ENCODE results near the gene MIER2.
A peak's percentile ranks its signal among the peaks of the same experiment; 100 is the strongest.

The MIER2 gene

DNA sequence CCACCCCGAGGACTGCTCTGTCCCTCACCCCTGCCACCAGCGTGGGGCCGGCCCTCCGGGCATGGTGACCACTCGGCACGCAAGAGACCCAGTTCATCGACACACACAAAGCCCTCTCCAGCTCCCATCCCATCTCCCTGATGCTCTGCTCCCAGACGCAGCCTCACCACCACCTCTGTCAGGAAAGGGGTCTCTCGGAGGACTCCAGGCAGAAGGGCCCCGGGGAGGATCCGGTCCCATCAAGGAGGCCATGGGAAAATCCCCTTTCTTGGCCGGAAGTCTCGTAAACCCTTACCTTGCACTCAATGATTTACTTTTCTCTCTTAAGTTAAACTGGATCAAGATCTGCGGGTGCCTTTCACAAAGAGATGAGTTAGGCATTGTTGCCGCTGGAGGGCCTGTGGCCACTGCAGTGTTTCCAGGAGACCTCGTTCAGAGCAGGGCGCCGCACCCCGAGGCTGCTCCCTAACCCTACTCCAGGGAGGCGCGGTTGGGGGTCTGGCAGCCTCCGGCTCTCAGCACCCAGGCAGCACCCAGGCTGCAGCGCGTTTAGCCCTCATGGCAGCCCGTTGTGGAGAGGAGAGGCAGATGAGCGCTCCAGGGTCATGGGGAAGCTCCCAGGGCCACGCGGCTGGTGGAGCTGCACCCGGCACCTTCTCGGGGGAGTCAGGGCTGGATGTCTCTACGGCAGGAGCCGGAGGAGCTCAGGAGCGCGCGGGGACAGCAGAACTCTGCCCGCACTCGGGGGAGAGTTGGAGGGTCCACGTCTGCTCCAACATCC lies 33.4 kb upstream of the MIER2 start:
- Histone ChIP-seq H3K36me3 (ENCODE audit: control insufficient read depth in 2 of 2, insufficient read depth in 1 of 2, low read length in 2 of 2) (no peaks in the 10 kb centered on the region), H3K4me3 (ENCODE audit: low read depth, low read length) (no peak overlapping the region), H3K4me1 (ENCODE audit: control insufficient read depth, insufficient read depth, low read length) (no peaks in the 10 kb centered on the region), H3K27ac (ENCODE audit: extremely low read depth, low read depth, low read length) (no peak overlapping the region), H3K9me3 (ENCODE audit: control insufficient read depth, insufficient read depth, low read depth, low read length) (no peaks in the 10 kb centered on the region)
- TF ChIP-seq ZNF654 (tag by site-specific recombination; IDR thresholded peaks at IDR 0.05; ENCODE audit: low read depth) (no peak), ZNF837 (tag by site-specific recombination; IDR thresholded peaks at IDR 0.05) (no peak), GLIS1 (tag by site-specific recombination; IDR thresholded peaks at IDR 0.05) (0 out of 2 replicates have a peak, but pooled peaks have one; percentile 21), YY1 (tag by site-specific recombination; IDR thresholded peaks at IDR 0.05) (no peak), ZNF292 (tag by site-specific recombination; IDR thresholded peaks at IDR 0.05; ENCODE audit: borderline replicate concordance, low read depth) (no peak), ZNF510 (tag by site-specific recombination; IDR thresholded peaks at IDR 0.05; ENCODE audit: insufficient replicate concordance) (no peak)
- TF ChIP-seq, protein P1, sequence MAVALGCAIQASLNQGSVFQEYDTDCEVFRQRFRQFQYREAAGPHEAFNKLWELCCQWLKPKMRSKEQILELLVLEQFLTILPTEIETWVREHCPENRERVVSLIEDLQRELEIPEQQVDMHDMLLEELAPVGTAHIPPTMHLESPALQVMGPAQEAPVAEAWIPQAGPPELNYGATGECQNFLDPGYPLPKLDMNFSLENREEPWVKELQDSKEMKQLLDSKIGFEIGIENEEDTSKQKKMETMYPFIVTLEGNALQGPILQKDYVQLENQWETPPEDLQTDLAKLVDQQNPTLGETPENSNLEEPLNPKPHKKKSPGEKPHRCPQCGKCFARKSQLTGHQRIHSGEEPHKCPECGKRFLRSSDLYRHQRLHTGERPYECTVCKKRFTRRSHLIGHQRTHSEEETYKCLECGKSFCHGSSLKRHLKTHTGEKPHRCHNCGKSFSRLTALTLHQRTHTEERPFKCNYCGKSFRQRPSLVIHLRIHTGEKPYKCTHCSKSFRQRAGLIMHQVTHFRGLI (tag by site-specific recombination; IDR thresholded peaks at IDR 0.05), result no peak
- ChIA-PET POLR2A (no interaction called here), CTCF (no interaction called here)

DNA sequence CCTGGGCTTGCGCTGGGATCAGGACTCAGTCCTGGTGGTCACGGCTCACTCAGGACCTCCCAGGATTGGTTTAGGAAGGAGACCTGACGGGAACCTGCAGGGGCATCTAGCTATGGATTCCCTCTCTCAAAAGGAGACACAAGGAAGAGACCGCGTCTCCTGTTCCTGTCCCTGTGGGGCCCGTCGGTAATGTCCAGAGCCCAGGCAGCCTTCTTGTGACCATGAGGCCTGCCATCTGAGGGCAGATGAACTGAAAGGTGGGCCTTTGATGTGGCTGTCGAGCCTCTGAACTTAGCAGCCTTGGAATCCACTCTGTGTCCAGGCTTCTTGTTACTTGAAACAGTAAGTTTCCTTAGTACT lies 31.5 kb upstream of the MIER2 start:
- Histone ChIP-seq H3K9me3 (ENCODE audit: control insufficient read depth, insufficient read depth, low read depth, low read length) (no peaks in the 10 kb centered on the region), H3K36me3 (ENCODE audit: control insufficient read depth in 2 of 2, insufficient read depth in 1 of 2, low read length in 2 of 2) (no peaks in the 10 kb centered on the region), H3K4me1 (ENCODE audit: control insufficient read depth, insufficient read depth, low read length) (no peaks in the 10 kb centered on the region), H3K27ac (ENCODE audit: extremely low read depth, low read depth, low read length) (no peak overlapping the region), H3K4me3 (ENCODE audit: low read depth, low read length) (no peak overlapping the region)
- ChIA-PET POLR2A (no interaction called here), CTCF (no interaction called here)
- TF ChIP-seq ZNF585B (tag by site-specific recombination; IDR thresholded peaks at IDR 0.05) (no peak), YY2 (tag by site-specific recombination; IDR thresholded peaks at IDR 0.05) (no peak), ZSCAN30 (tag by site-specific recombination; IDR thresholded peaks at IDR 0.05) (no peak), ZBTB21 (tag by site-specific recombination; IDR thresholded peaks at IDR 0.05) (no peak), SP7 (tag by site-specific recombination; IDR thresholded peaks at IDR 0.05) (no peak), ZNF391 (tag by site-specific recombination; IDR thresholded peaks at IDR 0.05; ENCODE audit: borderline replicate concordance, low read depth) (no peak), ZNF133 (tag by site-specific recombination; IDR thresholded peaks at IDR 0.05) (no peak), KLF1 (tag by site-specific recombination; IDR thresholded peaks at IDR 0.05) (no peak), ZNF24 (tag by site-specific recombination; IDR thresholded peaks at IDR 0.05) (no peak)
- TF ChIP-seq, protein P2, sequence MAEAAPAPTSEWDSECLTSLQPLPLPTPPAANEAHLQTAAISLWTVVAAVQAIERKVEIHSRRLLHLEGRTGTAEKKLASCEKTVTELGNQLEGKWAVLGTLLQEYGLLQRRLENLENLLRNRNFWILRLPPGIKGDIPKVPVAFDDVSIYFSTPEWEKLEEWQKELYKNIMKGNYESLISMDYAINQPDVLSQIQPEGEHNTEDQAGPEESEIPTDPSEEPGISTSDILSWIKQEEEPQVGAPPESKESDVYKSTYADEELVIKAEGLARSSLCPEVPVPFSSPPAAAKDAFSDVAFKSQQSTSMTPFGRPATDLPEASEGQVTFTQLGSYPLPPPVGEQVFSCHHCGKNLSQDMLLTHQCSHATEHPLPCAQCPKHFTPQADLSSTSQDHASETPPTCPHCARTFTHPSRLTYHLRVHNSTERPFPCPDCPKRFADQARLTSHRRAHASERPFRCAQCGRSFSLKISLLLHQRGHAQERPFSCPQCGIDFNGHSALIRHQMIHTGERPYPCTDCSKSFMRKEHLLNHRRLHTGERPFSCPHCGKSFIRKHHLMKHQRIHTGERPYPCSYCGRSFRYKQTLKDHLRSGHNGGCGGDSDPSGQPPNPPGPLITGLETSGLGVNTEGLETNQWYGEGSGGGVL (tag by site-specific recombination; IDR thresholded peaks at IDR 0.05), result no peak
- TF ChIP-seq, protein P3, sequence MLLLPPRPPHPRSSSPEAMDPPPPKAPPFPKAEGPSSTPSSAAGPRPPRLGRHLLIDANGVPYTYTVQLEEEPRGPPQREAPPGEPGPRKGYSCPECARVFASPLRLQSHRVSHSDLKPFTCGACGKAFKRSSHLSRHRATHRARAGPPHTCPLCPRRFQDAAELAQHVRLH (tag by site-specific recombination; IDR thresholded peaks at IDR 0.05), result no peak
- TF ChIP-seq, protein P4, sequence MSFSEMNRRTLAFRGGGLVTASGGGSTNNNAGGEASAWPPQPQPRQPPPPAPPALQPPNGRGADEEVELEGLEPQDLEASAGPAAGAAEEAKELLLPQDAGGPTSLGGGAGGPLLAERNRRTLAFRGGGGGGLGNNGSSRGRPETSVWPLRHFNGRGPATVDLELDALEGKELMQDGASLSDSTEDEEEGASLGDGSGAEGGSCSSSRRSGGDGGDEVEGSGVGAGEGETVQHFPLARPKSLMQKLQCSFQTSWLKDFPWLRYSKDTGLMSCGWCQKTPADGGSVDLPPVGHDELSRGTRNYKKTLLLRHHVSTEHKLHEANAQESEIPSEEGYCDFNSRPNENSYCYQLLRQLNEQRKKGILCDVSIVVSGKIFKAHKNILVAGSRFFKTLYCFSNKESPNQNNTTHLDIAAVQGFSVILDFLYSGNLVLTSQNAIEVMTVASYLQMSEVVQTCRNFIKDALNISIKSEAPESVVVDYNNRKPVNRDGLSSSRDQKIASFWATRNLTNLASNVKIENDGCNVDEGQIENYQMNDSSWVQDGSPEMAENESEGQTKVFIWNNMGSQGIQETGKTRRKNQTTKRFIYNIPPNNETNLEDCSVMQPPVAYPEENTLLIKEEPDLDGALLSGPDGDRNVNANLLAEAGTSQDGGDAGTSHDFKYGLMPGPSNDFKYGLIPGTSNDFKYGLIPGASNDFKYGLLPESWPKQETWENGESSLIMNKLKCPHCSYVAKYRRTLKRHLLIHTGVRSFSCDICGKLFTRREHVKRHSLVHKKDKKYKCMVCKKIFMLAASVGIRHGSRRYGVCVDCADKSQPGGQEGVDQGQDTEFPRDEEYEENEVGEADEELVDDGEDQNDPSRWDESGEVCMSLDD (tag by site-specific recombination; IDR thresholded peaks at IDR 0.05), result no peak
- TF ChIP-seq, protein P5, sequence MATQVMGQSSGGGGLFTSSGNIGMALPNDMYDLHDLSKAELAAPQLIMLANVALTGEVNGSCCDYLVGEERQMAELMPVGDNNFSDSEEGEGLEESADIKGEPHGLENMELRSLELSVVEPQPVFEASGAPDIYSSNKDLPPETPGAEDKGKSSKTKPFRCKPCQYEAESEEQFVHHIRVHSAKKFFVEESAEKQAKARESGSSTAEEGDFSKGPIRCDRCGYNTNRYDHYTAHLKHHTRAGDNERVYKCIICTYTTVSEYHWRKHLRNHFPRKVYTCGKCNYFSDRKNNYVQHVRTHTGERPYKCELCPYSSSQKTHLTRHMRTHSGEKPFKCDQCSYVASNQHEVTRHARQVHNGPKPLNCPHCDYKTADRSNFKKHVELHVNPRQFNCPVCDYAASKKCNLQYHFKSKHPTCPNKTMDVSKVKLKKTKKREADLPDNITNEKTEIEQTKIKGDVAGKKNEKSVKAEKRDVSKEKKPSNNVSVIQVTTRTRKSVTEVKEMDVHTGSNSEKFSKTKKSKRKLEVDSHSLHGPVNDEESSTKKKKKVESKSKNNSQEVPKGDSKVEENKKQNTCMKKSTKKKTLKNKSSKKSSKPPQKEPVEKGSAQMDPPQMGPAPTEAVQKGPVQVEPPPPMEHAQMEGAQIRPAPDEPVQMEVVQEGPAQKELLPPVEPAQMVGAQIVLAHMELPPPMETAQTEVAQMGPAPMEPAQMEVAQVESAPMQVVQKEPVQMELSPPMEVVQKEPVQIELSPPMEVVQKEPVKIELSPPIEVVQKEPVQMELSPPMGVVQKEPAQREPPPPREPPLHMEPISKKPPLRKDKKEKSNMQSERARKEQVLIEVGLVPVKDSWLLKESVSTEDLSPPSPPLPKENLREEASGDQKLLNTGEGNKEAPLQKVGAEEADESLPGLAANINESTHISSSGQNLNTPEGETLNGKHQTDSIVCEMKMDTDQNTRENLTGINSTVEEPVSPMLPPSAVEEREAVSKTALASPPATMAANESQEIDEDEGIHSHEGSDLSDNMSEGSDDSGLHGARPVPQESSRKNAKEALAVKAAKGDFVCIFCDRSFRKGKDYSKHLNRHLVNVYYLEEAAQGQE (tag by site-specific recombination; IDR thresholded peaks at IDR 0.05), result no peak
- TF ChIP-seq, protein P6, sequence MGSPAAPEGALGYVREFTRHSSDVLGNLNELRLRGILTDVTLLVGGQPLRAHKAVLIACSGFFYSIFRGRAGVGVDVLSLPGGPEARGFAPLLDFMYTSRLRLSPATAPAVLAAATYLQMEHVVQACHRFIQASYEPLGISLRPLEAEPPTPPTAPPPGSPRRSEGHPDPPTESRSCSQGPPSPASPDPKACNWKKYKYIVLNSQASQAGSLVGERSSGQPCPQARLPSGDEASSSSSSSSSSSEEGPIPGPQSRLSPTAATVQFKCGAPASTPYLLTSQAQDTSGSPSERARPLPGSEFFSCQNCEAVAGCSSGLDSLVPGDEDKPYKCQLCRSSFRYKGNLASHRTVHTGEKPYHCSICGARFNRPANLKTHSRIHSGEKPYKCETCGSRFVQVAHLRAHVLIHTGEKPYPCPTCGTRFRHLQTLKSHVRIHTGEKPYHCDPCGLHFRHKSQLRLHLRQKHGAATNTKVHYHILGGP (tag by site-specific recombination; IDR thresholded peaks at IDR 0.05), result no peak

Data from HEK293 (cell line).